HEK293T (cell line): ENCODE results near the gene NKAP.

Source experiments
- CTBP1 ChIP-seq: fragments of 450-650 bp; IDR thresholded peaks from 2 replicates; pipeline ENCODE4 v1.6.1; 2016; ENCODE audit warnings: borderline replicate concordance
- ELF4 ChIP-seq: fragments of 450-650 bp; IDR thresholded peaks from 2 replicates; pipeline ENCODE4 v1.6.1; 2017; ENCODE audit warnings: antibody characterized with exemption
- FOXA1 ChIP-seq: fragments of 450-650 bp; IDR thresholded peaks from 2 replicates; pipeline ENCODE4 v1.6.1; 2016; ENCODE audit warnings: mild to moderate bottlenecking
- HDGF ChIP-seq: fragments of 450-650 bp; IDR thresholded peaks from 2 replicates; pipeline ENCODE4 v1.6.1; 2017; ENCODE audit warnings: antibody characterized with exemption, borderline replicate concordance
- SP1 ChIP-seq: fragments of 450-650 bp; IDR thresholded peaks from 2 replicates; pipeline ENCODE4 v1.6.1; 2017
- TARDBP ChIP-seq: fragments of 450-650 bp; IDR thresholded peaks from 2 replicates; pipeline ENCODE4 v1.6.1; 2016

- TF ChIP-seq HDGF (no peak), FOXA1 (no peak), SP1 (no peak), TARDBP (no peak), ELF4 (no peak), CTBP1 (no peak)
These were observed 47.6 kb upstream of the NKAP start for GRCh38 chrX:119991005-119991787.
